Nephron progenitor cell (in vitro differentiated cells): Measurements from ENCODE around the gene LINGO1.
A peak's percentile ranks its signal among the peaks of the same experiment; 100 is the strongest.

ENCODE experiments used
- DNase-seq: peaks from one replicate; pipeline ENCODE4 v3.0.0; 2021
- H3K27ac Mint-ChIP-seq: 2 replicates; pipeline ENCODE4 v1.8.0; 2021; ENCODE audit warnings: mild to moderate bottlenecking, moderate library complexity, mixed read lengths
- H3K27me3 Mint-ChIP-seq: 2 replicates; pipeline ENCODE4 v1.8.0; 2021; ENCODE audit warnings: mild to moderate bottlenecking, low read depth, mixed read lengths; ENCODE audit not compliant: poor library complexity
- H3K36me3 Mint-ChIP-seq: 2 replicates; pipeline ENCODE4 v1.8.0; 2021; ENCODE audit warnings: low read depth, mixed read lengths
- H3K4me1 Mint-ChIP-seq: 2 replicates; pipeline ENCODE4 v1.8.0; 2021; ENCODE audit warnings: mixed read lengths
- H3K4me3 Mint-ChIP-seq: 2 replicates; pipeline ENCODE4 v1.8.0; 2021; ENCODE audit warnings: mild to moderate bottlenecking, moderate library complexity, mixed read lengths
- H3K9me3 Mint-ChIP-seq: 2 replicates; pipeline ENCODE4 v1.8.0; 2021; ENCODE audit warnings: mild to moderate bottlenecking, moderate library complexity, mixed read lengths
- CTCF ChIP-seq: fragments of 200-600 bp; sonication (generic); IDR thresholded peaks from 2 replicates; pipeline ENCODE4 v1.5.0; 2021; ENCODE audit warnings: antibody characterized with exemption

LINGO1 gene

GRCh38 chr15:77639431-77639830 lies 6.7 kb upstream of the LINGO1 start:
- DNase-seq: no peak
- no peak for TF ChIP-seq CTCF
- Mint-ChIP-seq H3K27ac (no peak overlapping the region), H3K4me3 (no peak overlapping the region), H3K4me1 (peaks cover 55% of the 10 kb centered on the region), H3K36me3 (no peaks in the 10 kb centered on the region), H3K27me3 (peaks cover 53% of the 10 kb centered on the region), H3K9me3 (no peaks in the 10 kb centered on the region)

DNA sequence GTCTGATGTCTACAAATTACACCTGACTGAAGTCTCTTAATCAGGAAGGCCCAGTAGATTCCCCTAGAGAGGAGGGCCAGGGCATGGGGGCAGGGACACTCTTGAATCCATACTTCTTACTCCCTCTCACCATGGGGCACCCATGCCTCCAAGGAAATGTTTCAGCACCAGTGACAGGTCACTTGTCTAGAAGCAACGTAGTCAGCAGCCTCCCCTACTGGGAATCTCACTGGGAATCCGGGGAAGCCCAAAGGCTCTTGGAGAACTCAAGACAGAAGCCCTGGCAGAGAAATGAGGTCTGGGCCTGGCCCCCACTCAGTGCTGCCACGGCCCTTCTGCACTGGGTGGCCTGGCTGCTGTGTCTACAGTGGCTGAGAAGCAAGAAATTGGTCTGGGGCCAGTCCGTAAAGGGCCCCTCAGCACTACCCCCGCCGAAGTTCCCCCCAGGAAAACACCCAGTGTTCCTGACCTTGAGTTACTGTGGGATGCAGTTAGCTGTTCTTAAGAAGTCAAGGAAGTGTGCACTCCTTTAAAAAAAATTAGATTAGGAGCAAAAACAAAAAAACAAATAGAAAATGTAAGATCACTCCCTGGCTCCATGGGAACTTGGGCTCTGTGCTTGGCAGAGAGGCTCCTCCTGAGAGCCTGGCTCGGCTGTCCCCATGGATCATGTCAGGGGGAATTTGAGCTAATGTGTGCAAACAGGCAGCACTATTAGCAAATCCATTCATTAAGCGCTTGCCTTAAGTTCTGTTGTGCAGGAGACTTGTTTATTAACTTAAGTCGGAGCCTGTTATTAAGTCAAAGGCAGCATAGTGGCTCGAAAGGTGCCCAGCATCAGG lies 5.4 kb upstream of the LINGO1 start:
- H3K27me3 Mint-ChIP-seq: peaks cover 63% of the 10 kb centered on the region
- H3K36me3 Mint-ChIP-seq: no peaks in the 10 kb centered on the region
- no peak for DNase-seq
- no peak overlapping the region for H3K27ac Mint-ChIP-seq
- H3K9me3 Mint-ChIP-seq: no peaks in the 10 kb centered on the region
- no peak overlapping the region for H3K4me3 Mint-ChIP-seq
- peaks cover 52% of the 10 kb centered on the region for H3K4me1 Mint-ChIP-seq
- no peak for TF ChIP-seq CTCF

DNA sequence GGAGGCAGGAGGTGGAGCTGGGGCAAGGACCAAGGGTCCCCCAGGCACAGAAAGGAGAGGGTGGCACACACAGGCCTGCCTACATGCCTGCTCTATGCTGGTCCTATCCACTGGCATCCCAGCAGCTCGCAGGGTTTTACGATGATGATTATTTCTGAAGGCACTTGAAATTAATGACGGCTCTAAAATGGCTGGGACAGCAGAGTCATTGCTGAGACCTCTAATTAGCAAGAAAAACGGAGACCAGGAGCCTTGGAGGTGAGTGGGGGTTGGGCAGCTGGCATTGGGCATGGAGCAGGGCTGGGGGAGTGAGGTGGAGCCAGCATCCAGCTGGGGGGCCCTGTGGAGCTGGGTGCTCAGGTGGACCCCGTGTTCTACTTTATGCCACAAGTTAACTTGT lies 3.5 kb upstream of the LINGO1 start:
- Mint-ChIP-seq H3K9me3 (no peaks in the 10 kb centered on the region), H3K36me3 (no peaks in the 10 kb centered on the region), H3K27ac (no peak overlapping the region), H3K27me3 (peaks cover 63% of the 10 kb centered on the region), H3K4me3 (no peak overlapping the region), H3K4me1 (peaks cover 36% of the 10 kb centered on the region)
- DNase-seq: no peak
- TF ChIP-seq CTCF: no peak

GRCh38 chr15:77634266-77634962 lies 1.7 kb upstream of the LINGO1 start:
- H3K27ac Mint-ChIP-seq: no peak overlapping the region
- no peaks in the 10 kb centered on the region for H3K9me3 Mint-ChIP-seq
- peak overlapping the region; percentile 61 for H3K4me3 Mint-ChIP-seq
- H3K27me3 Mint-ChIP-seq: peaks cover 60% of the 10 kb centered on the region
- DNase-seq: peak; percentile 88
- TF ChIP-seq CTCF: peak; percentile 52
- no peaks in the 10 kb centered on the region for H3K36me3 Mint-ChIP-seq
- peaks cover 41% of the 10 kb centered on the region for H3K4me1 Mint-ChIP-seq

GRCh38 chr15:77633913-77634265 lies 1.2 kb upstream of the LINGO1 start:
- Mint-ChIP-seq H3K27me3 (peaks cover 57% of the 10 kb centered on the region), H3K36me3 (no peaks in the 10 kb centered on the region), H3K27ac (no peak overlapping the region), H3K4me3 (peak overlapping the region; percentile 64), H3K9me3 (no peaks in the 10 kb centered on the region), H3K4me1 (peaks cover 46% of the 10 kb centered on the region)
- peak; percentile 26 for DNase-seq
- no peak for TF ChIP-seq CTCF
